Measurements from ENCODE around the gene HERPUD1.

- TF ChIP-seq CTCF (IDR thresholded peaks at IDR 0.05) (no peak), EZH2phosphoT487 (IDR thresholded peaks at IDR 0.05) (no peak)
These were observed 33.5 kb downstream of the HERPUD1 start for GRCh38 chr16:56965149-56966092.

Measured in neural progenitor cell (in vitro differentiated cells).